ENCODE measurements around the gene SPHK2.
"Not testable (repeated sequence)": the region's sequence is repeated elsewhere in the genome, so short reads cannot be mapped to it uniquely, and the experiment has no call there.

SPHK2 gene

GRCh38 chr19:48624067-48624594, 4.8 kb downstream of the SPHK2 start:
- no peak for DNase-seq (ENCODE audit: low read depth)

GRCh38 chr19:48624791-48625723, 5.8 kb downstream of the SPHK2 start:
- no peak for DNase-seq (ENCODE audit: low read depth)

GRCh38 chr19:48625891-48626327, 6.6 kb downstream of the SPHK2 start:
- DNase-seq (ENCODE audit: low read depth) = no peak

- DNase-seq (ENCODE audit: low read depth) = no peak
Observed at GRCh38 chr19:48627201-48627864, 8.0 kb downstream of the SPHK2 start.

- DNase-seq (ENCODE audit: low read depth) = no peak
Observed at GRCh38 chr19:48627865-48628314, 8.6 kb downstream of the SPHK2 start.

- DNase-seq (ENCODE audit: low read depth) = no peak
Observed at GRCh38 chr19:48628486-48629296, 9.4 kb downstream of the SPHK2 start.

GRCh38 chr19:48629297-48629598, 9.9 kb downstream of the SPHK2 start:
- DNase-seq (ENCODE audit: low read depth) = no peak

GRCh38 chr19:48629599-48630295, 10.4 kb downstream of the SPHK2 start:
- DNase-seq (ENCODE audit: low read depth) = no peak

GRCh38 chr19:48630296-48631063, 11.2 kb downstream of the SPHK2 start:
- DNase-seq (ENCODE audit: low read depth) = no peak

GRCh38 chr19:48631225-48631624, 11.9 kb downstream of the SPHK2 start:
- DNase-seq (ENCODE audit: low read depth) = no peak

- not testable (repeated sequence) for DNase-seq (ENCODE audit: low read depth)
Observed at GRCh38 chr19:48632286-48632685, 13.0 kb downstream of the SPHK2 start.

- DNase-seq (ENCODE audit: low read depth) = no peak
Observed at GRCh38 chr19:48632692-48633147, 13.4 kb downstream of the SPHK2 start.

GRCh38 chr19:48633148-48634035, 14.1 kb downstream of the SPHK2 start:
- DNase-seq (ENCODE audit: low read depth) = no peak

GRCh38 chr19:48634036-48634342, 14.7 kb downstream of the SPHK2 start:
- DNase-seq (ENCODE audit: low read depth) = no peak

- peak; percentile 93 for DNase-seq (ENCODE audit: low read depth)
Observed at GRCh38 chr19:48634424-48635262, 15.3 kb downstream of the SPHK2 start.

- peak; percentile 62 for DNase-seq (ENCODE audit: low read depth)
Observed at GRCh38 chr19:48635263-48635965, 16.1 kb downstream of the SPHK2 start.

GRCh38 chr19:48635966-48636858, 16.9 kb downstream of the SPHK2 start:
- DNase-seq (ENCODE audit: low read depth) = no peak

Measured in HS-27A (cell line).